Right lung (tissue), 5 donors: Measurements from ENCODE around the gene DNAH5. TPM values are rescaled to one million over a fixed set of nuclear protein-coding genes. Genes with fewer than 3 reads are reported as not detected.
"Not testable (repeated sequence)": the region's sequence is repeated elsewhere in the genome, so short reads cannot be mapped to it uniquely, and the experiment has no call there.

Experiments used
- DNase-seq, 2 donors: peaks; one replicate each; pipeline ENCODE4 v3.0.0-alpha.2; 2013
- polyA plus RNA-seq, 5 donors: library from polyadenylated mRNA; unstranded; fragments of 120-200 nt; gene quantifications; one replicate each; pipeline versions ENCODE4 v1.2.1 to v1.2.3, GENCODE V29; 2013; ENCODE audit warnings: inconsistent platforms in 1 of 5, low replicate concordance in 1 of 5; ENCODE audit not compliant: insufficient read length in 5 of 5, insufficient read depth in 1 of 5

Gene DNAH5
- polyA plus RNA-seq, 5 donors, result 0.90 to 3.8 (median 2.0) TPM

DNA sequence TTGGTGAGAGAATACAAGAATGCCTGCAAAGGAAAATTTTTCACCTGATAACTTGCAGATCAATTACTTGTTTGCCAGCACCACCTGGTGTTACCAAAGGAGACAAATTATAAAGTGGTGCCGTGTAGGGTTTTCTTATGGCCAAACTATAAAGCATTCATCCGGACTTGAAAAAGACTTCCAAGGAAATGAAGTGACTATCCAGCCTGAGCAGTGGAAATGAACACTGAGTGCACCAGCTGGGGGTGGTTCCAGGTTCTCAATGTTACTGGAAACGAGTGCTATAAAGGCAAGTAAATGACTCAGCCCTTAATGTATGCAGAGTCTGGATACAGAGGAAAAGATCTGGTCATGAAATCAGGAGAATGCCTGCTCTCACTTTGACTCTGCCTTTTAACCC lies 113.1 kb downstream of the DNAH5 start:
- DNase-seq, result no peak

DNA sequence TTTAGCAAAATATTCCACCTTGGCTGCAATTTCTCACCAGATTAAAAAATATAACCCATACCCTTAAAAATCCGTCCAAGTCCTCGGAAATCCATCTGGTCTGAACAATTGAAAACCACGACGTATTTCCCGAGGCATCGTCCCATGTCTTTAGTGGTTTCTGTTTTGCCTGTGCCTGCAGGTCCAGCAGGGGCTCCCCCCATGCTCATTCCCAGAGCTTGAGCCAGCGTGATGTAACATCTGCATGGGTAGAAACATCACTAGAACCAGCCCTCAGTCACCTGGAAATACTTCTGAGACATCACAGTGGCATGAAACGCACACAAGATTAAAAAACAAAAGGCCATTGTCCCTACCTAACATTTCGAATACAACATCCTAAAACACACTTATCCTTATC lies 114.0 kb downstream of the DNAH5 start:
- DNase-seq, result no peak

DNA sequence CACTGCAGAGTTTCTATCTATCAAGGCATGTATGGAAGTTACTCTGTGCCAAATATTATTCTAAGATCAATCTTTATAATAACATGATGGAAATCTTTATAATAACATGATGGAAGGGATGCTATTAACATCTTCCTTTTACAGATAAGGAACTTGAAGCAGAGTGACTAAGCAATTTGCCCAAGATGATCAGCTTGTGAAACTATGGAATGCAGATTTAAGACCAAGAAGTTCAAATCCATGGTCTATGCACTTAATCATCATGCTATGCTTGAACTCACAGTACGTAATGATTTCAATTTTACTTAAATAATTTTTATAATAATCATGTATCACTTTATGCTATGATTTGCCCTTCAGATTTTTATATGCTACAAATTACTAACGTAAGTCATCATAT lies 123.1 kb downstream of the DNAH5 start:
- DNase-seq, result no peak

DNA sequence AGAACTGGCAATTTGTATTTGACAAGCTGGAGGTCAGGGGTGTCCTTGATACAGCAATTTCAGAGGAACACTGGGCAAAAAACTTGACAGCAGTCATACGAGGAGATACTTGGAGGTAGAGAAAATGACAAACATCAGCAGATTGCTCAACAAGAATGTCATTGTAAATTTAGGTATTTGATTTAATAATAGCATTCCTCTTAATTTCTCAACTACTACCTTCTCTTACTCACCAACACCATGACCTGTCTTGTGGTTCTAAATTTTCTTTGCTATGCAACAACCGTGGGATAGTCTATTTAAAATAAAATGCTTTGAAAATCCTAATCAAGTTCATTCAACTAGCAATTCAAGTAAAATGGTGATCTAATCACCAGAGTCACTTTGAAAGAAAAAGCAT lies 128.4 kb downstream of the DNAH5 start:
- no peak for DNase-seq

DNA sequence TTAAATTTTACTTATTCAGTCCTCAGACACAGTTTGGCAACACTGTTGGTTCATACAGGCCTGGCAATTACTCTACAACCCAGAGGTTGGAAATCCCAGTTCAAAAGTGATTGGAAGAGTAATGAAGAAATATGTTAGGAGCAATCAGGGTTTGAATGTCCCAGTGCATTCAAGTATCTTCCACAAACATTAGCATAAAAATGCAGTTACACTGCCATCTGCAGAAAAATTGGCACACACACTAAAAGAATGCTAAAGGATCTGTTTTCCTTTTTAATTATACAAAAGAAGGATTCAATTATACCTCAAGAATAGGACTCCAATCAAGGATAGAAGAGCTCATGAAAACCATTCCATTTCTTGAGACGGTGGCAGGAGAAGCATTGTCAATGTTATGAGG lies 130.2 kb downstream of the DNAH5 start:
- DNase-seq, result no peak

DNA sequence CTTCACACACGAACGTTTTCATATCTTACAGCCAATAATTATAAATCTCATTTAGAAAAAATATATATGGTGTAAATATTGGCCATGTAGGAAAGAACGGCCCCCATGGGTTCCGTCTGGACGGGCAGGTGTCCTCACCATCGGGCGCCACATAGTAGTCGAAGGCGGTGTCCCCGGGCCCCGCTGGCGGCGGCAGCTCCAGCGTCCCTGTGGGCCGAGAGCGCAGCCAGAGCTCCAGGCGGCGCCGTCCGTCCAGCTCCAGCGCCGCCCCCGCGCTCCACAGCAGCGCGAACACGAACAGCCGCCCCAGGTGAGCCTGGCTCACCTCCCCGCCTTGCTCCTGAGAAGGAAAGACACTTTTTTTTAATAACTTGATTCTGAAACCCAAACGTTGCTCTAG lies 134.6 kb downstream of the DNAH5 start:
- DNase-seq, result no peak

DNA sequence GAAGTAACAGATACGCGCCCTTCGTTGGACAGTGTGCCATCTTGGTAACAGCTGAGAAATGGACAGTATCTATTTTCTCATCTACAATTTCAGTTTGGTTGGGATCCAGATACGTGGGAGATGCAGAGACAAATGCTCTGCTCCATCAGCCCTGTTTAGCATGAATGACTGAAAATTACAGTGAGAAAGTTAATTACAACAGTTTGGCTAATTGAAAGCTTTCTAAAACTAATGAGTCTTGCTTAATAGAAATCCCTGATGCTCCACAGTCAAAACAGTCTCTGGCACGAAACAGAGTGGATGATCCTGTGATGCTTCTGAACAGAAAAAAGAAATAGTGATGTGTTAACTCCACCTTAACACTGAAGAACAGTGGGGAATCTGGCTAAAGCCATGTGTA lies 140.2 kb downstream of the DNAH5 start:
- no peak for DNase-seq

DNA sequence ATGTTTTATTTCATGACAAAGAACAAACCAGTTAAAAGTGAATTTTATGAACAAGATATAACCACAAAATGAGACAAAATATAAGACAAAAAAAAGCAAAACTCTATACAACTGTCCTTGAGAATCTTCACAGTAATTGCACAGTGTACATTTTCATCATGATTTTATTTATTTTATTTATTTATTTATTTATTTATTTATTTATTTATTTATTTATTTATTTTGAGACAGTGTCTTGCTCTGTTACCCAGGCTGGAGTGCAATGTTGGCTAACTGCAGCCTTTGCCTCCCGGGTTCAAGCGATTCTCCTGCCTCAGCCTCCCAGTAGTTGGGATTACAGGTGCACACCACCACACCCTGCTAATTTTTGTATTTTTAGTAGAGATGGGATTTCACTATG lies 145.9 kb downstream of the DNAH5 start:
- DNase-seq, result not testable (repeated sequence)

DNA sequence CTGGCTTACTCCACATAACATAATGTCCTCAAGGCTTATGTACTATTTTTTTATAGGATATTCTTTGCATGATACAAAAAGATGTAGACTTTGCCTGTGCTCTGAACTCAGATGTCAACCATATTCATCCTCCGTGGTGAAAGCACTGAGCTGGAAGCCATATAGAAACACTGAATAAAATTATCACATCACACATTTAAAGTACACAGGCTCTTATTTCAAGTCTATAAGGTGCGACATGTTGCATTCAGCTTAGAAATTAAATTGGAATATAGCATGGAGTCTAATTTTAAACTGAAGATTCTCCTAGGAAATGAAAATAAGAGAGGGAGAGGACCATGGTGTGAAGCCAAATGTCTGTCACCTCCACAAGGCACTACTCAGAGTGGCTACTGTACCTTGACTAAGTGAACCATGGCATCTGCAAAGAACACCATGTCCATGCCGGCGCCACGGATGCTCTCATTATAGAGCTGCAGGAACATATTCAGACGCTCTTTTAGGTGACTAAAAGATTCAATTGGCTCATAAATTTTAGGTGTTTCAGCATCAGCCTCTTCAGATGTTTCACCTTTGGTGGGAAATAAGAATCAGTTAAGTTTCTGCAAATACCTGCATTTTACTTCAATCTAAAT lies 158.6 kb downstream of the DNAH5 start:
- DNase-seq, result no peak

DNA sequence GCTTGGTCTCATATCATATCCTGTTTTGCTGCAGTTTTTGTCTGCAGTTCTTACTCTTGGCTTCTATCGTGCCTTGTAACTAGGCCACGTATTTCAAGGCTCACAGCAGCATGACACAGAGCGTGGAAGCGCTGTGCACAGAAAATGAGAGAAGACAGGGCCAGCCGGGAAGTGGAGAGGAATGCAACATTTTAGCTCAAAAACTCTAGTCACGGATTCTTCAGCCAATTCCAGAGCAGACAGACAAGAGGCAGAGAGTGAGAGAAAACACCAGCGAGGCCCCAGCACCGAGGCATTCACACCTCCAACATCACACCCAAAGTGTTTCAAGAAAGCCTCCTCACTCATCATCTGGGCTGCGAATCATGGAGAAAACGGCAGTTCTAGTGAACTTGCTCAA lies 160.8 kb downstream of the DNAH5 start:
- no peak for DNase-seq

DNA sequence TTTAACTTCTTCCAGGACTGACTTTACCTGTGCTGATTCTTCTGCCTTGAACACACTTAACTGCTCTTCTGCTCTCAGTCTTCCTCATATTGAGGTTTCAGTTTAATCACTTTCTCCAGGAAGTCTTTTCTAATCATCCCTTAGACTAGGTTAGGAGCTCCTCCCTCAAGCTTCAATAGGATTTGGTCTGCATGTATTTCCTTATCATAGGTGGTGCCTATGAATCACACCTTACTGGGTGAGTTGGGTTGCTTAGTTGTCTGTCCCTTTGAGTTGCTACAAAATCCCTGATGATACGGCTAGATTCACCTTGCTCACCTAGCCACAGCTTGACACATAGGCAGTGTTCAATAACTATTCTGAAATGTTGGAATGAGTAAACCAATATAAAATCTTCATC lies 164.4 kb downstream of the DNAH5 start:
- no peak for DNase-seq

DNA sequence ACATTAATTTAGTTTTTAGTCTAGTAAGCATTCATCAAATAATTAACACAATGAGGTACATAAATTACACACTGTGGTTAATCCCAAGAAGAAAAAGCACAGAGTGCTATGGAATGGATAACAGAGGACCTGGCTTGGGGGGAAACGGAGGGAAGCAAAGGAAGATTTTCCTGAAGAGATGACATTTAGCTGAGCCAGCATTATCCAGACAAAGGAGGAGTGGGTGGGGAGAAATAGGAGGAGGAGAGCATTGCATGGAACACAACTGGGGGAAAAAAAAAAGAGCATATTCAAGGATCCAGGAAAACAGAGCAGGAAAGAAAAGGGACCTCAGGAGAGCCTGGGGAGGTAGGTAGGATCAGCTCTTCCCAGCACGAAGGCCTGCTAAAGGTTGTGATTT lies 170.8 kb downstream of the DNAH5 start:
- DNase-seq, result no peak

DNA sequence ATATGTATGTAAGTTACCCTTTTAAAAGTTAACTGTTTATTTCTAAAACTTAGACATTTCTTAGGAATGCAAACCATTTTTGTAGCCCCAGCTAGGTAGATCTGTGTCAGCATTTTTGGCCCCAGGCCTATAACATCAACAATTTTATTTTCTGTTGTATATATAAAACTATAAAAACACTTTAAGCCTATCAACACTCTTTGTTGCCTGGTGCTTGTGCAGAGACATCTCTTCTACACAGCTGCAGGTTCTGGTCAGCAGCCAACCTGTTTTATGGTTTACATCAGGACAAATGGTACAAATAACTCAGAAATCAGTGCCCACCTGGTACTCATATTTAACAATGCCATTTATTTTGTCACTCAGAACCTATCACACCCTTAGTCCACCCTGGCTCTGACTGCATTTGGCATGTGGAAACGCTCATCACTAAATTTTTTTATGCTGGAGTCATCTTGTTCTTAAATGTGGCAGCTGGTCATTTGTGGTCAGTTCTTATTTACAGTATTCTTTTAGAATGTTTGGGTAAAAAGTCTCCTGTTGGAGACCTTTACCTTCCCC lies 173.4 kb downstream of the DNAH5 start:
- DNase-seq, result no peak

DNA sequence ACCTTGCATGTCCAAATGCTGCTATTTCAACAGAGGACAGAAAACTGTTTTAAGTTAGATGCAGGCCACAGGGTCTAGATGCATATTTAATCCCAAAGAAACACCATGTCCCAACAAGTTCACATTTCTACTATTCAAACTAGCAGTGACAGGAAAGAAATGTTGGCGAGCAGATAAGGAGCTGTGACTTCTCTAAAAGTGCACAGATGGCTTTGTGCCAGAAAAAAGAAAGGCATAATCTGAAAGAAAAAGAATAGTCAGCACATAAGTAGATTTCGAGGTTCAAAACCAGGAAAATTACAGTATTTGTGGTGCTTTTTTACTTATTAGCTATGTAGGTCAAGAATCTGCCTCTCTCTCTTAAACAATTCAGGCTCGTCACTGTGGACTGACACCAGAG lies 178.3 kb downstream of the DNAH5 start:
- no peak for DNase-seq

DNA sequence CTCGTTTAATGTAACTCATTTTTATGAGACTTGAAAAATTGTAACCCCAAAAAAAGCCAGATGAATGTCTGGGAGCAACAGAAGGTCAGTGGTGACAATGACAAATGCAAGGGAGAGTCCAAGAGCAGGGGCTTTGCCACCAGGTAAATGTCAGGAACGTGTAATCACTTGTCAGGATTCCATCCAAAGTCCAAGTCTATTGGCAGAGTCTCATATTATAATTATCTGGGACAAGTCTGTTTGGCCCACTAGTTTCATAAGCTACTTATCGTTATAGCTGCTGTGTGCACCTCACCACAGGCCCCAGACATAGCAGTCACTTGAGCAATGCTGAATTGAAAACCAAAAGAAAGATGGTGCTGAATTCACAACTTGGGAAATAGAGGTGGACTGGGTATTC lies 180.8 kb downstream of the DNAH5 start:
- DNase-seq, result no peak

DNA sequence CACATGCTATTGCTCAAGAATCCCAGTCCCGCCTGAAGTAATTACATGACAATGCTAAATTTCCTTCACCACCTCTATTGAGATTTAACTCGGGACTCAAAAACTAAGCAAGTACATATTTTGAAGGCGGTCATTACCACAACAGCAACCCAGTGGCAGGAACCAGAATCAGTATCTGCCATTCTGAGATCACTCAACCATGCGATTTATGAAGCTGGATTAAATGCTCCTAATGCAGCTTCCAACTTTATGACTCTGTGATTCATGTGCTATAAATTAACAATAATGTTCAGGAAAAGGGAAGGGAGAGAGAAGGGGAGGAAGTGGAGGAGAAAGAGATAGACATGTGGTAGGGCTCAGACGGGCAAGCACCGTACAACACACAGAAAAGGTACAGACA lies 194.7 kb downstream of the DNAH5 start:
- no peak for DNase-seq

DNA sequence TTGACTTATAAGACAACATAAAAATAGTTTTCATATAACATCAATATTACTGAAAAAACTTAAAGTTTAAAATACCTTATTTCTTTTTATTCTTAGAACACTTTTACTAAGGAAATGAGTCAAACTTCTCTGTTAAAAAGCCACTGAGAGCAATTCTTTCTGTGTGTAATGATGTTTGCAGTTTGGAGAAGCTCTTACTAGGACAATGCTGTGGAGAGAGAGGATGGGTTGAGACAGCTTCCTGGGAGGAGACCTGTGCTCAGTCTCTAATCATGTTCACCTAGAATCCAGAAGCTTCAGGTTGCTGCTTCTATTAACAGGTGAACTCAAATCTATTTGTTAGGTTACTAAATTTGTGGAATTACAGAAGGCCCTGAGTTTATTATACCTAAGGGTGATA lies 198.5 kb downstream of the DNAH5 start:
- DNase-seq, result no peak

DNA sequence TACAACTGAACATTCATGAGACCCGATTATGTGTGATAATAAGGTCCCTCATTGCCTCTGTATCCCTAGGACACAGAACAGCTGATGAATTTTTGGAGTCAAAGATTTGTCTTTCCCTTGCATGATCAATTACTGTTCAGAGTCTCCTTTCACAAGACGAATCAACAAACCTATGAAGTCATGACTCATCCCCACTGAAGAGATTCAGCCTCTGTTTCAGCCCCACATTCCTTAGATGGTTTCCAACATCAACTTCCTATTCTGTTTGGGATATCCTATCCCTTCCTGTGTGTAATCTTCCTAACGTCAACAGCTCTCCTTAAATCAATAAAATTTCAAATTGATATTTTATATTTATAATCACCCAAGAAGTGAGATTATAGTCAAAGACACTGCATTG lies 199.0 kb downstream of the DNAH5 start:
- DNase-seq, result no peak

DNA sequence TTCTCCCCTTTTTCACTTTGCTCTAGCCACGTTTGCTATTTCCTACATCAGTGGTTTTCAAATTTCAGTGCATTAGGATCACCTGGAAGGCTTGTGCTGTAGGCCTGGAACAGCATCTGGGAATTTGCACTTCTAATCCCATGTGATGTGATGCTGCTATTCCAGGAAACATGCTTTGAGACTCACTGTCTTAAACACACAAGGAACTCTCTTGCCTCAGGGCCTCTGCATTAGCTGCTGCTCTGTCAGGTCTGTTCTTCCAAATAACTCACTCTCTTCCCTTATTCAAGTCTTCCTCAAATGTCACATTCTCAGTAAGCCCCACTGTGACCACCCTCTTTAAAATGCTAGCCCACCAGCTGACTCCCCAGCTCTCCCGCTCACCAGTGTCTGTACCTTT lies 204.0 kb downstream of the DNAH5 start:
- no peak for DNase-seq

DNA sequence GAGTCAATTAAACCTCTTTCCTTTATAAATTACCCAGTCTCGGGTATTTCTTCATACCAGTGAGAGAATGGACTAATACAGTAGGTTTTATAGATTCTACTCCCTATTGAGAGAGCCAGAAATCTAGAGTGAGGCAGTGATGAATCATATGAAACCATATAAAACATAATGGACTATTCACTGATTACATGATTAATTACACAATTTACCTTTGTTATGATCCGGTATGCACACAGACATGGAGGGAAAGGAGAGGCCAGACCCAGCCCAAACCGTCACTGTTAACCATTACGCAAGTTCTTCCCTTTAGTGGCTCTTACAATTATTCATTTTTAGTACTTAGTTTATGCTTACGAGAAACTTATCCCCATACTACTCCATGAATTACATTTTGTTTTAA lies 205.0 kb downstream of the DNAH5 start:
- no peak for DNase-seq

DNA sequence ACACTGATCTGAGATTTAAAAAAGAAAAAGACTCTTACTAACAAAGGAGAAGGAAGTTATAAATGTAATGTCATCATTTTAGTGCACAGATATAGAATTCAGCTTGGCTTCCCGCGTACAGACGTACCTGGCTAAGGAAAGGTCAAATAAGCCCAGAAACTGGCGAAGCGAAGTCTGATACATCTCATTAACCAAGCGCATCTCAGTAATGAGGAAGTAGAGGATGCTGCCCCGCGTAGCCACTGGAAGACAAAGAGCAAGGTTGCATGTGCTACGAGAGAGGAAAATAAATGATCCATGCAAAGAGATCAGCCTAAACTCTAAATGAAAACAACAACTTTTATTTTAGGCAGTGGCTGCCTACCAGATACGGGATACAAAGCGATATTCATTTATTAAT lies 208.8 kb downstream of the DNAH5 start:
- DNase-seq, result no peak

DNA sequence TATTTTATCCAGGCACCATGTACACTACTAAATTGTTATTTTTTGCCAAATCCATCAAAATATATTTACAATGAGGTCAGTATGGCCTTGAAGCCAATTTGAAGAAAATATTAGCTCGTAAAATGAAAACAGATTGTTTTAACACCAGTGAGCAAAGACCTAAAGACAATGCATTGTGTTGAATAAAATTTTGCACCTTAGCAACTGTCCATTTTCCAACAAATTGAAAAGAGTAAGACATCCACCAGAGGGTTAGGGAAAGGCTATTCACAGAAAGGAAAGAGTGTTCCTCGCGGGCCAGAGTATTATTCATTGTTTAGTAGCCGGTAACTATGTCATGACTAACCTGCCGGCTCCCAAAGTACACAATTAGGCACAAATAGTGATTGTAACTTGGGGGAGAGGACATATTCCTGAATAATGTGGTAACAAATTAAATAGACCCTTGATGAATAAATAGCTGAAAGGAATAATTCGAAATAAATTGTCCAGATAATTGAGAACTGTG lies 213.3 kb downstream of the DNAH5 start:
- DNase-seq, result no peak

DNA sequence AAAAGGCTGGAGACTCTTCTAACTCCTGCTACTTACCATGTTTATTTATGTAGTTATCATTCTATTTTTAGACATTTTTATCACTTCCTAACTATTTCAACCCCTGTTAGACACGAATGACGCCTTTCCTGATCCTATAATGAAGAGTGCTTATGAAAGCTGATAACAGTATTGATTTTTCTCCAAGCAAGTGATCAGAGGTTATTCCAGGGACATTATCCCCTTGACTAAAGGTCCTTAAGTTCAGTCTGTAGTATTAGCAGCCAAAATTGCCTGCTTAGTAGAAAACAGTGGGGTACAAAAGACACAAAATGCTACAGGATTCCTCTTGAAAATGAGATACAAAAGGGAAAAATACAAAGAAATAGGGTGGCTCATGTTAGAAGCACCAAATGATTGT lies 235.6 kb downstream of the DNAH5 start:
- DNase-seq, result no peak

DNA sequence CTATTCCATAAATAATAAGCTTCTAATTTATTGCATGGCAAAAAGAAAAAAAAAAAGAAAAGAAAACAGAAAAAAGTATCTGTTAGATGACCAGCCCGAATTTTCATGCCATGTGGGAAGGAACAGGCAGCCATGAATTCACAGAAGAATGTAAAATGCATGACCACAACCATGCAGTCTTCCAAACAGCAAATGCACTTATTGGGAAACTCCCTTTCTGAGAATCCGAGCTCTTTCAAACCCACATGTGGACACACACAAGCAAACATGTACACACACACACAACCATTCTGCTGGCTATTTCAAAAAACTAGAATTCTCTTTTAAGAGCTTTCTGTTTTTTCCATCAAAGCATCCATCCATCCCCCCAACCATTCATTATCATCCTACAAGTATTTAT lies 236.1 kb downstream of the DNAH5 start:
- no peak for DNase-seq
